Measurements from ENCODE around the gene LRP8.

DNA sequence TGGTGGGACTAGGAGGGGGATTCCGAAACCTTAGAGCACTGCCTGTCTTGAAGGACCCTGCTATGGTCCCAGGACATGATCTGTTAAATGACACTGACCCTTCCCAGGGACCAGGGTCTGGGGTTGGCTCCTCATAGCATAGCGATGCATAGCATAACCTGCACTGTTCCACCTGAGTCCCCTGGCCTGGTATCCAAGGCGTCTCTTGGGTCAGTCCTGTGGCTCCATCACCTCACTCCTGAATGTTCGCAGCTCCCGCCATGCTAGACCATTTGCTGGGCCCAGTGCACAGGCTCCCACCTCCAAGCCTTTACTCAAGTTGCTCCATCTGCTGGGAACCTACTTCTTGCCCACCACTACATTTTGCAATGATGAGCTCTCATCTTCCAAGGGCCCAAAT, 50.5 kb downstream of the LRP8 start:
- TF ChIP-seq, protein P1, sequence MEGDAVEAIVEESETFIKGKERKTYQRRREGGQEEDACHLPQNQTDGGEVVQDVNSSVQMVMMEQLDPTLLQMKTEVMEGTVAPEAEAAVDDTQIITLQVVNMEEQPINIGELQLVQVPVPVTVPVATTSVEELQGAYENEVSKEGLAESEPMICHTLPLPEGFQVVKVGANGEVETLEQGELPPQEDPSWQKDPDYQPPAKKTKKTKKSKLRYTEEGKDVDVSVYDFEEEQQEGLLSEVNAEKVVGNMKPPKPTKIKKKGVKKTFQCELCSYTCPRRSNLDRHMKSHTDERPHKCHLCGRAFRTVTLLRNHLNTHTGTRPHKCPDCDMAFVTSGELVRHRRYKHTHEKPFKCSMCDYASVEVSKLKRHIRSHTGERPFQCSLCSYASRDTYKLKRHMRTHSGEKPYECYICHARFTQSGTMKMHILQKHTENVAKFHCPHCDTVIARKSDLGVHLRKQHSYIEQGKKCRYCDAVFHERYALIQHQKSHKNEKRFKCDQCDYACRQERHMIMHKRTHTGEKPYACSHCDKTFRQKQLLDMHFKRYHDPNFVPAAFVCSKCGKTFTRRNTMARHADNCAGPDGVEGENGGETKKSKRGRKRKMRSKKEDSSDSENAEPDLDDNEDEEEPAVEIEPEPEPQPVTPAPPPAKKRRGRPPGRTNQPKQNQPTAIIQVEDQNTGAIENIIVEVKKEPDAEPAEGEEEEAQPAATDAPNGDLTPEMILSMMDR (IDR thresholded peaks at IDR 0.05) = no peak
- TF ChIP-seq POLR2A (IDR thresholded peaks at IDR 0.05) = no peak

Data from heart left ventricle (tissue), 13 donors.